Smooth muscle cell (in vitro differentiated cells): Measurements from ENCODE around the gene MACROD1. TPM values are rescaled to one million over a fixed set of nuclear protein-coding genes. Genes with fewer than 3 reads are reported as not detected.

Experiments used
- DNase-seq: peaks from one replicate; lab custom pipeline; 2025; ENCODE audit not compliant: unreplicated experiment; lab: John Stamatoyannopoulos, UW
- H2AFZ ChIP-seq: fragments of 200-600 bp; sonication (generic); 2 replicates; pipeline ENCODE4 v1.6.0; 2016; ENCODE audit warnings: antibody characterized with exemption, low read depth, mild to moderate bottlenecking
- H3F3A ChIP-seq: fragments of 200-600 bp; sonication (generic); 2 replicates; pipeline ENCODE4 v1.6.0; 2017; ENCODE audit warnings: antibody characterized with exemption, low read depth
- H3K27ac ChIP-seq: fragments of 200-600 bp; sonication (generic); 2 replicates; pipeline ENCODE4 v1.5.1; 2016; ENCODE audit warnings: low read depth, mild to moderate bottlenecking
- H3K27me3 ChIP-seq: fragments of 200-600 bp; sonication (generic); 2 replicates; pipeline ENCODE4 v1.6.1; 2016; ENCODE audit warnings: low read depth, mild to moderate bottlenecking
- H3K36me3 ChIP-seq: fragments of 200-600 bp; sonication (generic); 2 replicates; pipeline ENCODE4 v1.5.1; 2016; ENCODE audit warnings: low read depth
- H3K4me1 ChIP-seq: fragments of 200-600 bp; sonication (generic); 2 replicates; pipeline ENCODE4 v1.5.1; 2016; ENCODE audit warnings: low read depth
- H3K4me2 ChIP-seq: fragments of 200-600 bp; sonication (generic); 2 replicates; pipeline ENCODE4 v1.6.0; 2016; ENCODE audit warnings: mild to moderate bottlenecking
- H3K4me3 ChIP-seq: fragments of 200-600 bp; sonication (generic); 2 replicates; pipeline ENCODE4 v1.5.1; 2016; ENCODE audit warnings: mild to moderate bottlenecking
- H3K79me2 ChIP-seq: fragments of 200-600 bp; sonication (generic); 2 replicates; pipeline ENCODE4 v1.6.0; 2016; ENCODE audit warnings: low read depth, mild to moderate bottlenecking
- H3K9ac ChIP-seq: fragments of 200-600 bp; sonication (generic); 2 replicates; pipeline ENCODE4 v1.6.0; 2016; ENCODE audit warnings: low read depth
- H3K9me3 ChIP-seq: fragments of 200-600 bp; sonication (generic); replicated peaks from 2 replicates; pipeline ENCODE4 v1.5.1; 2016; ENCODE audit warnings: low read depth
- H4K20me1 ChIP-seq: fragments of 200-600 bp; sonication (generic); 2 replicates; pipeline ENCODE4 v1.6.0; 2016; ENCODE audit warnings: low read depth
- WGBS: methylation state at CpG from one replicate; pipeline ENCODE4 v1.1.7; 2016; ENCODE audit warnings: low lambda C conversion rate; 5-methylcytosine and 5-hydroxymethylcytosine counted together
- polyA plus RNA-seq: library from polyadenylated mRNA; unstranded; fragments of >200 nt; fragmentation: Nextera tagmentation; extraction: Ambion mirVana; gene quantifications from 2 replicates; pipeline ENCODE4 v1.2.1, GENCODE V29; 2016
- total RNA-seq: library from RNA; depleted of rRNA; stranded (reverse); fragments of >200 nt; gene quantifications from 2 replicates; pipeline ENCODE4 v1.2.3, GENCODE V29; 2014
- TF ChIP-seq, protein P1 (sequence below): fragments of 200-600 bp; sonication (generic); IDR thresholded peaks from 2 replicates; pipeline ENCODE4 v1.5.1; 2017; ENCODE audit warnings: borderline replicate concordance, mild to moderate bottlenecking, antibody characterized with exemption; ENCODE audit not compliant: insufficient read depth, poor library complexity, severe bottlenecking

Gene MACROD1
- total and polyA plus RNA-seq, 2 experiments from 2014 or later: 9.2 to 32.6 TPM

DNA sequence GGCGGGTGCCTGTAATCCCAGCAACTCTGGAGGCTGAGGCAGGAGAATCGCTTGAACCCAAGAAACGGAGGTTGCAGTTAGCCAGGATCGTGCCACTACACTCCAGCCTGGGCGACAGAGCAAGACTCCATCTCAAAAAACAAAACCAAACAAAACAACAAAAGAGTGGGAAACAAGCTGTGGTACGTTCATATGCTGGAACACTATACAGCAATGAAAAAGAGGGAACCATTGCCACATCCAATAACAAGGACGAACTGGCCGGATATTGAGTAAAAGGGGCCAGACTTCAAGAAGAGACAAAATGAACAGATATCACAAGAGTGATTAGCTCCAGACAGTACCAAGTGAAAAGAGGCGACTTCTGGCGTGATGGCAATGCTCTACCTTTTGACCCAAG, 4.9 kb downstream of the MACROD1 start:
- no peaks in the 10 kb centered on the region for H3K9me3 ChIP-seq
- TF ChIP-seq, protein P1, sequence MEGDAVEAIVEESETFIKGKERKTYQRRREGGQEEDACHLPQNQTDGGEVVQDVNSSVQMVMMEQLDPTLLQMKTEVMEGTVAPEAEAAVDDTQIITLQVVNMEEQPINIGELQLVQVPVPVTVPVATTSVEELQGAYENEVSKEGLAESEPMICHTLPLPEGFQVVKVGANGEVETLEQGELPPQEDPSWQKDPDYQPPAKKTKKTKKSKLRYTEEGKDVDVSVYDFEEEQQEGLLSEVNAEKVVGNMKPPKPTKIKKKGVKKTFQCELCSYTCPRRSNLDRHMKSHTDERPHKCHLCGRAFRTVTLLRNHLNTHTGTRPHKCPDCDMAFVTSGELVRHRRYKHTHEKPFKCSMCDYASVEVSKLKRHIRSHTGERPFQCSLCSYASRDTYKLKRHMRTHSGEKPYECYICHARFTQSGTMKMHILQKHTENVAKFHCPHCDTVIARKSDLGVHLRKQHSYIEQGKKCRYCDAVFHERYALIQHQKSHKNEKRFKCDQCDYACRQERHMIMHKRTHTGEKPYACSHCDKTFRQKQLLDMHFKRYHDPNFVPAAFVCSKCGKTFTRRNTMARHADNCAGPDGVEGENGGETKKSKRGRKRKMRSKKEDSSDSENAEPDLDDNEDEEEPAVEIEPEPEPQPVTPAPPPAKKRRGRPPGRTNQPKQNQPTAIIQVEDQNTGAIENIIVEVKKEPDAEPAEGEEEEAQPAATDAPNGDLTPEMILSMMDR: no peak
- WGBS: over 99% methylated on average over 10 of the region's 10 CpGs

DNA sequence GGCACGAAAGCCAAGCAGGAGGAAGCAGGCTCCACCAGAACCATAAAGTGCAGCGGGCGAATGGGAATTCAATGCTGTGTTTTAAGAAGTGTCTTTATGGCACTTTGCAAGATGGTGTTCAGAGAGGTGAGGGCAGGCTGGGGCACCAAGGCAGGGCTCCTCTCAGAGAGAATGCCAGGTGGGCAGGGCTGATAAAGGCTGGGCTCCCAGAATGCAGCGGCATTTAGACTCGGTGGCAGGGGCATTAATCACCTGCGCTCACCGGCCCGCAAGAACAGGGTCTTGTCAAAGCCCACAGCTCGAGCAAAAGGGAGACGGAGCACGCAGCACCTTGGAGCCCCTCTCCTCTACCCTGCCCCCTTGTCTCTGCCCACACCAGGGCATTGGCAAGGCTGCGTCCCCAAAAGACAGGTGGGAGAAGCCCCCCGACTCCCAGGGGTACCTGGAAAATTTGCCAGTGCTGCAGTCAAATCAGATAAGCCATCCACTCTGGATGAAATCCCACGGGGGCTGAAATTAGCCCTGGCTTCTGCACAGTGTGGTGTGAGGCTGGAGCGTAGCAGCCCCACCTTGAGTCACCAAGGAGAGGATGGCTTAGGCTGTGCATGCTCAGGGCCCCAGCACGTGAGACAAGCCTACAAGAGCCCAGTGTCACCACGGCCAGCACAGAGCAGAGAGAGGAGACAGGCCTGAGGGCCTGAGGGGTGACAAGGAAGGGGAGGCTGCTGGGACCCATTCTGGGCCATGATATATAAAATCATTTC, 8.1 kb downstream of the MACROD1 start:
- H3K27me3 ChIP-seq: no peaks in the 10 kb centered on the region
- H3K36me3 ChIP-seq: no peaks in the 10 kb centered on the region
- TF ChIP-seq, protein P1: no peak
- H2AFZ ChIP-seq: no peak overlapping the region
- 94% methylated on average over 17 of the region's 17 CpGs for WGBS
- no peak overlapping the region for H3K4me2 ChIP-seq
- H3K4me3 ChIP-seq: no peak overlapping the region
- no peaks in the 10 kb centered on the region for H4K20me1 ChIP-seq
- DNase-seq: no peak
- no peaks in the 10 kb centered on the region for H3K9me3 ChIP-seq
- no peak overlapping the region for H3K27ac ChIP-seq
- no peaks in the 10 kb centered on the region for H3K79me2 ChIP-seq
- H3F3A ChIP-seq: no peaks in the 10 kb centered on the region
- H3K4me1 ChIP-seq: no peaks in the 10 kb centered on the region
- H3K9ac ChIP-seq: no peak overlapping the region

More for the DNA sequence above, 4.9 kb downstream of the MACROD1 start:
- H3K27me3 ChIP-seq: no peaks in the 10 kb centered on the region
- H3K4me2 ChIP-seq: no peak overlapping the region
- no peak overlapping the region for H3K27ac ChIP-seq
- H3K4me3 ChIP-seq: no peak overlapping the region
- H2AFZ ChIP-seq: no peak overlapping the region
- no peaks in the 10 kb centered on the region for H3F3A ChIP-seq
- no peak overlapping the region for H3K9ac ChIP-seq
- no peaks in the 10 kb centered on the region for H3K36me3 ChIP-seq
- H3K79me2 ChIP-seq: no peaks in the 10 kb centered on the region
- no peaks in the 10 kb centered on the region for H4K20me1 ChIP-seq
- peaks cover 12% of the 10 kb centered on the region for H3K4me1 ChIP-seq
- DNase-seq: no peak

DNA sequence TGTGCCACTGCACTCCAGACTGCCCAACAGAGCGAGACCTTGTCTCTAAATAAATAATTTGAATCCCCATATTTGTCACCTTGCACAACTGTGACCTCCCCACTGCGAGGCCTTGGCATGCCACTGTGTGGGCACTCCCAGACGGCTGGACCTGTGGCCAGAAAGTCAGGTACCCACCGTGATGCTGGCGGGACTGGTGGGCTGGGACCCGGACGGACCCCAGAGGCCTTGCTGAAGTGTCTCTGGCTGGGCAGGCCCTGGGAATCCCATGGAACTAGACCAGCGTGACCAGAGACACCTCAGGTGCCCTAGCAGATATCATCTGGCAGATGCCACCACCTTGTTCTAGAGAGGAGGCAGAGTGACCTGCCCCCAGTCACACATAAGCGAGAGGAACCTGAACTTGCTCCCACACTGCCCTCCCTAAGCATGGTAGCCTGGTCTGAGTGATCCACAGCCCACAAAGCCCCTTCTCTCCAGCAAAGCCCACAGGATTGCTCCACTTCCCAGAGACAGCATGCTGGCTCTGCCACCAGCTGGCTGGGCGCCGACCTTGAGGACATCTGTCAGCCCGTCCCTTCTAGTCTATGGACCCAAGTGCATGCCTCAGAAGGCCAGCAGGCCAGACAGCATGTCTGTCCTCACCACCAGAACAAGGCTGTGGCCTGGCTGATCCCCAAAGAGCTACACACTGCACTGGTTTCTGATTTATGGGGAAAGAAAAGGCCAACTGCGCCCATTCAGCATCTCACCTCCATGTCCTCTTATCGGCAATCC, 9.5 kb downstream of the MACROD1 start:
- no peaks in the 10 kb centered on the region for H3K36me3 ChIP-seq
- no peaks in the 10 kb centered on the region for H3K79me2 ChIP-seq
- no peak overlapping the region for H3K9ac ChIP-seq
- 97% methylated on average over 14 of the region's 14 CpGs for WGBS
- no peaks in the 10 kb centered on the region for H3K27me3 ChIP-seq
- no peak for DNase-seq
- H3K4me1 ChIP-seq: no peaks in the 10 kb centered on the region
- H3K27ac ChIP-seq: no peak overlapping the region
- H2AFZ ChIP-seq: no peak overlapping the region
- H3K9me3 ChIP-seq: no peaks in the 10 kb centered on the region
- no peaks in the 10 kb centered on the region for H4K20me1 ChIP-seq
- TF ChIP-seq, protein P1: no peak
- no peaks in the 10 kb centered on the region for H3F3A ChIP-seq
- no peak overlapping the region for H3K4me2 ChIP-seq
- no peak overlapping the region for H3K4me3 ChIP-seq
